HepG2 (cell line): Measurements from ENCODE around the gene TSPYL1.

Experiments
- BHLHE40 ChIP-seq: IDR thresholded peaks from 2 replicates; pipeline ENCODE4 v1.6.1; 2011; ENCODE audit warnings: low read length, improper control_type of control experiment
- ETV5 ChIP-seq: IDR thresholded peaks from 2 replicates; pipeline ENCODE4 v1.6.1; 2018; ENCODE audit warnings: missing biosample characterization, missing genetic modification reagents, inconsistent platforms, borderline replicate concordance
- HDAC2 ChIP-seq: sonication (generic); formaldehyde crosslinking; IDR thresholded peaks from 2 replicates; pipeline ENCODE4 v1.4.0; 2020; ENCODE audit warnings: missing genetic modification reagents
- JUN ChIP-seq: sonication (generic); formaldehyde crosslinking; IDR thresholded peaks from 2 replicates; pipeline ENCODE4 v1.4.0; 2020; ENCODE audit warnings: mild to moderate bottlenecking, missing genetic modification reagents
- MZF1 ChIP-seq: sonication (generic); formaldehyde crosslinking; IDR thresholded peaks from 2 replicates; pipeline ENCODE4 v1.8.1; 2023; ENCODE audit warnings: mild to moderate bottlenecking, missing genetic modification reagents, borderline replicate concordance
- POLR2AphosphoS5 ChIP-seq: IDR thresholded peaks from 2 replicates; pipeline ENCODE4 v1.6.1; 2012; ENCODE audit warnings: low read depth, low read length
- TARDBP ChIP-seq: sonication (generic); formaldehyde crosslinking; IDR thresholded peaks from 2 replicates; pipeline ENCODE4 v1.8.0; 2022; ENCODE audit warnings: mild to moderate bottlenecking, missing genetic modification reagents
- ZBTB44 ChIP-seq: sonication (generic); formaldehyde crosslinking; IDR thresholded peaks from 2 replicates; pipeline ENCODE4 v1.4.0; 2020; ENCODE audit warnings: missing genetic modification reagents
- TF ChIP-seq, protein P1 (sequence below): sonication (generic); formaldehyde crosslinking; IDR thresholded peaks from 2 replicates; pipeline ENCODE4 v1.4.0; 2020; ENCODE audit warnings: missing genetic modification reagents, mild to moderate bottlenecking, borderline replicate concordance
- TF ChIP-seq, protein P2 (sequence below): sonication (generic); formaldehyde crosslinking; IDR thresholded peaks from 2 replicates; pipeline ENCODE4 v1.5.0; 2020; ENCODE audit warnings: mild to moderate bottlenecking, missing genetic modification reagents, moderate library complexity
- TF ChIP-seq, protein P3 (sequence below): IDR thresholded peaks from 2 replicates; pipeline ENCODE4 v1.6.1; 2012; ENCODE audit warnings: low read length, improper control_type of control experiment

DNA sequence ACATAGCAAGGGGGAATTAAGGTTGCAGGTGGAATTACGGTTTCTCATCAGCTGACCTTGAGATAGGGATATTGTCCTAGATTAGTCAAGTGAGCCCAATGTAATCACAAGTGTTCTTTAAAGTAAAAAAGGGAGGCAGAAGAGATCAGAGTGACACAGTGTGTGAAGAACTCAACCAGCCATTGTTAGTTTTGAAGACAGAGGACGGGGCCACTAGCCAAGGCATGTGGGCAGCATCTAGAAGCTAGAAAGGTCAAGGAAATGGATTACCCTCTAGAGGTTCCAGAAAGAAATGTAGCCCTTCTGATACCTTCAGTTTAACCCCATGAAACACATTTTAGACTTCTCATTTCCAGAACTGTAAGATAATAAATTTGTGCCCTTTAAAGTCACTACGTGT is 18.5 kb upstream of the TSPYL1 start:
- TF ChIP-seq, protein P1, sequence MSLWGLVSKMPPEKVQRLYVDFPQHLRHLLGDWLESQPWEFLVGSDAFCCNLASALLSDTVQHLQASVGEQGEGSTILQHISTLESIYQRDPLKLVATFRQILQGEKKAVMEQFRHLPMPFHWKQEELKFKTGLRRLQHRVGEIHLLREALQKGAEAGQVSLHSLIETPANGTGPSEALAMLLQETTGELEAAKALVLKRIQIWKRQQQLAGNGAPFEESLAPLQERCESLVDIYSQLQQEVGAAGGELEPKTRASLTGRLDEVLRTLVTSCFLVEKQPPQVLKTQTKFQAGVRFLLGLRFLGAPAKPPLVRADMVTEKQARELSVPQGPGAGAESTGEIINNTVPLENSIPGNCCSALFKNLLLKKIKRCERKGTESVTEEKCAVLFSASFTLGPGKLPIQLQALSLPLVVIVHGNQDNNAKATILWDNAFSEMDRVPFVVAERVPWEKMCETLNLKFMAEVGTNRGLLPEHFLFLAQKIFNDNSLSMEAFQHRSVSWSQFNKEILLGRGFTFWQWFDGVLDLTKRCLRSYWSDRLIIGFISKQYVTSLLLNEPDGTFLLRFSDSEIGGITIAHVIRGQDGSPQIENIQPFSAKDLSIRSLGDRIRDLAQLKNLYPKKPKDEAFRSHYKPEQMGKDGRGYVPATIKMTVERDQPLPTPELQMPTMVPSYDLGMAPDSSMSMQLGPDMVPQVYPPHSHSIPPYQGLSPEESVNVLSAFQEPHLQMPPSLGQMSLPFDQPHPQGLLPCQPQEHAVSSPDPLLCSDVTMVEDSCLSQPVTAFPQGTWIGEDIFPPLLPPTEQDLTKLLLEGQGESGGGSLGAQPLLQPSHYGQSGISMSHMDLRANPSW, result no peak
- TF ChIP-seq, protein P2, sequence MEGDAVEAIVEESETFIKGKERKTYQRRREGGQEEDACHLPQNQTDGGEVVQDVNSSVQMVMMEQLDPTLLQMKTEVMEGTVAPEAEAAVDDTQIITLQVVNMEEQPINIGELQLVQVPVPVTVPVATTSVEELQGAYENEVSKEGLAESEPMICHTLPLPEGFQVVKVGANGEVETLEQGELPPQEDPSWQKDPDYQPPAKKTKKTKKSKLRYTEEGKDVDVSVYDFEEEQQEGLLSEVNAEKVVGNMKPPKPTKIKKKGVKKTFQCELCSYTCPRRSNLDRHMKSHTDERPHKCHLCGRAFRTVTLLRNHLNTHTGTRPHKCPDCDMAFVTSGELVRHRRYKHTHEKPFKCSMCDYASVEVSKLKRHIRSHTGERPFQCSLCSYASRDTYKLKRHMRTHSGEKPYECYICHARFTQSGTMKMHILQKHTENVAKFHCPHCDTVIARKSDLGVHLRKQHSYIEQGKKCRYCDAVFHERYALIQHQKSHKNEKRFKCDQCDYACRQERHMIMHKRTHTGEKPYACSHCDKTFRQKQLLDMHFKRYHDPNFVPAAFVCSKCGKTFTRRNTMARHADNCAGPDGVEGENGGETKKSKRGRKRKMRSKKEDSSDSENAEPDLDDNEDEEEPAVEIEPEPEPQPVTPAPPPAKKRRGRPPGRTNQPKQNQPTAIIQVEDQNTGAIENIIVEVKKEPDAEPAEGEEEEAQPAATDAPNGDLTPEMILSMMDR (CRISPR knock-in tag), result no peak
- no peak for TF ChIP-seq BHLHE40
- no peak for TF ChIP-seq HDAC2 (CRISPR knock-in tag)
- no peak for TF ChIP-seq JUN (CRISPR knock-in tag)
- no peak for TF ChIP-seq MZF1 (CRISPR knock-in tag)
- TF ChIP-seq ZBTB44 (CRISPR knock-in tag), result no peak
- no peak for TF ChIP-seq ETV5 (CRISPR knock-in tag)
- TF ChIP-seq, protein P3, sequence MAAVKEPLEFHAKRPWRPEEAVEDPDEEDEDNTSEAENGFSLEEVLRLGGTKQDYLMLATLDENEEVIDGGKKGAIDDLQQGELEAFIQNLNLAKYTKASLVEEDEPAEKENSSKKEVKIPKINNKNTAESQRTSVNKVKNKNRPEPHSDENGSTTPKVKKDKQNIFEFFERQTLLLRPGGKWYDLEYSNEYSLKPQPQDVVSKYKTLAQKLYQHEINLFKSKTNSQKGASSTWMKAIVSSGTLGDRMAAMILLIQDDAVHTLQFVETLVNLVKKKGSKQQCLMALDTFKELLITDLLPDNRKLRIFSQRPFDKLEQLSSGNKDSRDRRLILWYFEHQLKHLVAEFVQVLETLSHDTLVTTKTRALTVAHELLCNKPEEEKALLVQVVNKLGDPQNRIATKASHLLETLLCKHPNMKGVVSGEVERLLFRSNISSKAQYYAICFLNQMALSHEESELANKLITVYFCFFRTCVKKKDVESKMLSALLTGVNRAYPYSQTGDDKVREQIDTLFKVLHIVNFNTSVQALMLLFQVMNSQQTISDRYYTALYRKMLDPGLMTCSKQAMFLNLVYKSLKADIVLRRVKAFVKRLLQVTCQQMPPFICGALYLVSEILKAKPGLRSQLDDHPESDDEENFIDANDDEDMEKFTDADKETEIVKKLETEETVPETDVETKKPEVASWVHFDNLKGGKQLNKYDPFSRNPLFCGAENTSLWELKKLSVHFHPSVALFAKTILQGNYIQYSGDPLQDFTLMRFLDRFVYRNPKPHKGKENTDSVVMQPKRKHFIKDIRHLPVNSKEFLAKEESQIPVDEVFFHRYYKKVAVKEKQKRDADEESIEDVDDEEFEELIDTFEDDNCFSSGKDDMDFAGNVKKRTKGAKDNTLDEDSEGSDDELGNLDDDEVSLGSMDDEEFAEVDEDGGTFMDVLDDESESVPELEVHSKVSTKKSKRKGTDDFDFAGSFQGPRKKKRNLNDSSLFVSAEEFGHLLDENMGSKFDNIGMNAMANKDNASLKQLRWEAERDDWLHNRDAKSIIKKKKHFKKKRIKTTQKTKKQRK, result no peak
- no peak for TF ChIP-seq TARDBP (CRISPR knock-in tag)
- TF ChIP-seq POLR2AphosphoS5, result no peak
